Measurements from ENCODE around the gene TMUB2.

DNA sequence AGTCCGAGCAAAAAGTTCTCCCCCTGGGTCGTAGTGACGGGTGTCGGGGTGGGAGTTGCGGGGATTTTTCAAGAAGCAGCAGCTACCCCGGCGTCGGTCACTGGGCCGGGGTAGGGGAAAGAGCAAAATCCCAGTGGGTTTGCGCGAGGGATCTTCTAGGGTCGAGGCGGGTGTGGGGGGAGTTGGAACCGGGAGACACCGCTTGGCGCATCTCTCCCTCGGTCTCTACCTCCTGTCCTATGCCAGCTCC lies 35.0 kb downstream of the TMUB2 start:
- no peak for TF ChIP-seq POLR2A (IDR thresholded peaks at IDR 0.05)
- TF ChIP-seq, protein P1, sequence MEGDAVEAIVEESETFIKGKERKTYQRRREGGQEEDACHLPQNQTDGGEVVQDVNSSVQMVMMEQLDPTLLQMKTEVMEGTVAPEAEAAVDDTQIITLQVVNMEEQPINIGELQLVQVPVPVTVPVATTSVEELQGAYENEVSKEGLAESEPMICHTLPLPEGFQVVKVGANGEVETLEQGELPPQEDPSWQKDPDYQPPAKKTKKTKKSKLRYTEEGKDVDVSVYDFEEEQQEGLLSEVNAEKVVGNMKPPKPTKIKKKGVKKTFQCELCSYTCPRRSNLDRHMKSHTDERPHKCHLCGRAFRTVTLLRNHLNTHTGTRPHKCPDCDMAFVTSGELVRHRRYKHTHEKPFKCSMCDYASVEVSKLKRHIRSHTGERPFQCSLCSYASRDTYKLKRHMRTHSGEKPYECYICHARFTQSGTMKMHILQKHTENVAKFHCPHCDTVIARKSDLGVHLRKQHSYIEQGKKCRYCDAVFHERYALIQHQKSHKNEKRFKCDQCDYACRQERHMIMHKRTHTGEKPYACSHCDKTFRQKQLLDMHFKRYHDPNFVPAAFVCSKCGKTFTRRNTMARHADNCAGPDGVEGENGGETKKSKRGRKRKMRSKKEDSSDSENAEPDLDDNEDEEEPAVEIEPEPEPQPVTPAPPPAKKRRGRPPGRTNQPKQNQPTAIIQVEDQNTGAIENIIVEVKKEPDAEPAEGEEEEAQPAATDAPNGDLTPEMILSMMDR (IDR thresholded peaks at IDR 0.05): no peak

Data from vagina (tissue), 2 donors.